Measurements from ENCODE around the gene CHGA.
A peak's percentile ranks its signal among the peaks of the same experiment; 100 is the strongest.

Gene CHGA

DNA sequence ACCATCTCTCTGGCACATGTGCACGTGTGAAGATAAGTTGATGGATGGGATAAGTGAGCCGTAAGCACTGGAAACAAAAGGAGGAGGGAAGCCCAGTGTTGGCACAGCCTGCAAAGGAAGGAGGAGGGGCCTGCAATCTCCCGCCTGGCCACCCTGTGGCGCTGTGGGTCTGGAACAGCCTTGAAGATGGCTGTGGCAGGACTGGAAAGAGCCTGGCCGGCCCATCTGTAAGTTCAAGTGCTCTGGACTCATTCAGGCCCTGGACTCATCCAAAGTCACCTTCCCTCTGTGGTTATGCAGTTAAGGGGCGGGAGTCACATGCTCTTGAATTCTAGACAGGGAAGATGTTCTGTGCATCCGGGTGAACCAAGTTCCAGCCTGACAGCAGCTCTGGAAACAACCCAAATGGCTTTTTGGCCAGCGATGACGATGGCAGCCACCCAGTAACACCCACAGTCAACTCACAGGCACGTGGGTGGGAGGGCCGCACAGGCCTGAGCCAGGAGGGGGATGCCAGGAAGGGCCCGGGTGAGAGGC is 50.4 kb downstream of the CHGA start:
- TF ChIP-seq CTCF (conservative IDR thresholded peaks at IDR 0.05) (peak; percentile 97), ZFX (IDR thresholded peaks at IDR 0.05) (no peak)
- peak overlapping the region; percentile 98 for H3K27ac ChIP-seq

DNA sequence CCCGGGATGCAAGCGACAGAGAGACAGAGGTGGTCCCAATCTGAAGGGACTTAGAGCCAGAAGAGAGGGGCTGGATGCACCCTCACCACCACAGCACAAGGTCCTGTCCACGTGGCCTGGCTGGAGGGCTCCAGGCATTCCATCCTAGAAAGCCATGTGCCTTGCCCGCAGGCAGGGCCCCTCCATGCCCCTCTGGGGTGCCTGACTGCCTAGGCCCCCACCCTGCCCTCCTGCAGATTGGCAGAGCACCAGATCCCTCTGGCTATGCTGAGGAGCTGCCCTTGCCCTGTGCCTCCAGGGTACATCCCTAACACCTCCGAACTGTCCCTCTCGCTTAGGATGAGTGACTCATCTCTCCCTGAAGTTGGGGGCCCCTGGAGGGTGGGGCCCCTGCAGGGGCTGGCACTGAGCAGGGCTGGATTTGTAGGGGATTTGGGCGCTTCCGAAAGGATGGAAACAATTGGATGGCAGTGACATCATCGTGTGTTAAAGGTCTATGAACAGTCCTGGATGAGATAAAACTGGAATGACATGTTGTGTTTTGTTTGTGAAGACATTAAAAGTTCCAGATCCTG is 50.9 kb downstream of the CHGA start:
- no peak for TF ChIP-seq CTCF (conservative IDR thresholded peaks at IDR 0.05)
- TF ChIP-seq ZFX (IDR thresholded peaks at IDR 0.05), result no peak
- peak overlapping the region; percentile 98 for H3K27ac ChIP-seq

GRCh38 chr14:92974541-92975345 is 51.8 kb downstream of the CHGA start:
- TF ChIP-seq CTCF (conservative IDR thresholded peaks at IDR 0.05), result no peak
- TF ChIP-seq ZFX (IDR thresholded peaks at IDR 0.05), result no peak
- peak overlapping the region; percentile 98 for H3K27ac ChIP-seq

GRCh38 chr14:92976268-92976667 is 53.3 kb downstream of the CHGA start:
- no peak for TF ChIP-seq ZFX (IDR thresholded peaks at IDR 0.05)
- no peak for TF ChIP-seq CTCF (conservative IDR thresholded peaks at IDR 0.05)
- H3K27ac ChIP-seq, result no peak overlapping the region

DNA sequence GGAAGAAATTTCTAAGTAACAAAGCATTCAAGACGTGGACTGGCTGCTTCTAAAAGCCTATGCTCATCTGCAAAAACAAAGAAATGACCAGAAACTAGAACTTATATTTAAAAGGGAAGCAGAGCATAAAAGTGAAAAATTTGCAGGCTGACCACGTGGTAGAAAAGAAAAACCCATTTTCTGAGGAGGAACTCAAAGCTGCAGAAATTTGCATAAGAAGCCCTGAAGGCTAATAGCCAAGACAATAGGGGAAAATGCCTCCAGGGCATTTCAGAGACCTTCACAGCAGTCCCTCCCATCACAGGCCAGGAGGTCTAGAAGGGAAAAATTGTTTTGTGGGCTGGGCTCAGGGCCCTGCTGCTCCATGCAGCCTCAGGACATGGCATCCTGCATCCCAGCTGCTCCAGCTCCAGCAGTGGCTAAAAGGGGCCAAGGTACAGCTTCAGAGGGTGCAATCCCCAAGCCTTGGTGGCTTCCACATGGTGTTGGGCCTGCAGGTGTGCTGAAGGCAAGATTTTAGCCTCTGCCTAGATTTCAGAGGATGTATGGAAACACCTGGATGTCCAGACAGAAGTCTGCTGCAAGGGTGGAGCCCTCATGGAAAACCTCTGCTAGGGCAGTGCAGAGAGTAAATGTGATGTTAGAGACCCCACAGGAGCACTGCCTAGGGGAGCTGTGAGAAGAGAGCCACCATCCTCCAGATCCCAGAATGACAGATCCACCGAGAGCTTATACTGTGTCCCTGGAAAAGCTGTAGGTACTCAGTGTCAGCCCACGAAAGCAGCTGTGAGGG is 55.5 kb downstream of the CHGA start:
- TF ChIP-seq ZFX (IDR thresholded peaks at IDR 0.05), result no peak
- TF ChIP-seq CTCF (conservative IDR thresholded peaks at IDR 0.05), result no peak
- H3K27ac ChIP-seq, result no peak overlapping the region

GRCh38 chr14:92980866-92981265 is 57.9 kb downstream of the CHGA start:
- TF ChIP-seq CTCF (conservative IDR thresholded peaks at IDR 0.05), result no peak
- no peak for TF ChIP-seq ZFX (IDR thresholded peaks at IDR 0.05)
- no peak overlapping the region for H3K27ac ChIP-seq
